ENCODE measurements around the gene CSRP2.
A peak's percentile ranks its signal among the peaks of the same experiment; 100 is the strongest.

CSRP2 gene

GRCh38 chr12:76820888-76821482 is 57.8 kb downstream of the CSRP2 start:
- peak; percentile 79 for TF ChIP-seq CTCF (IDR thresholded peaks at IDR 0.05; ENCODE audit: control insufficient read depth, insufficient read depth, low read depth, low read length, missing control alignments)
- DNase-seq (ENCODE audit: low read depth) = no peak
- H3K4me3 ChIP-seq (ENCODE audit: control insufficient read depth, low read depth, low read length) = no peak overlapping the region

- H3K4me3 ChIP-seq (ENCODE audit: control insufficient read depth, low read depth, low read length) = no peak overlapping the region
- TF ChIP-seq CTCF (IDR thresholded peaks at IDR 0.05; ENCODE audit: control insufficient read depth, insufficient read depth, low read depth, low read length, missing control alignments) = no peak
- DNase-seq (ENCODE audit: low read depth) = no peak
These were observed 64.8 kb downstream of the CSRP2 start for GRCh38 chr12:76813972-76814371.

- DNase-seq (ENCODE audit: low read depth) = no peak
- no peak overlapping the region for H3K4me3 ChIP-seq (ENCODE audit: control insufficient read depth, low read depth, low read length)
- no peak for TF ChIP-seq CTCF (IDR thresholded peaks at IDR 0.05; ENCODE audit: control insufficient read depth, insufficient read depth, low read depth, low read length, missing control alignments)
These were observed 65.6 kb downstream of the CSRP2 start for GRCh38 chr12:76813265-76813664.

- DNase-seq (ENCODE audit: low read depth) = no peak
- TF ChIP-seq CTCF (IDR thresholded peaks at IDR 0.05; ENCODE audit: control insufficient read depth, insufficient read depth, low read depth, low read length, missing control alignments) = no peak
- no peak overlapping the region for H3K4me3 ChIP-seq (ENCODE audit: control insufficient read depth, low read depth, low read length)
These were observed 66.8 kb downstream of the CSRP2 start for GRCh38 chr12:76811976-76812375.

- no peak for TF ChIP-seq CTCF (IDR thresholded peaks at IDR 0.05; ENCODE audit: control insufficient read depth, insufficient read depth, low read depth, low read length, missing control alignments)
- H3K4me3 ChIP-seq (ENCODE audit: control insufficient read depth, low read depth, low read length) = no peak overlapping the region
- no peak for DNase-seq (ENCODE audit: low read depth)
These were observed 68.0 kb downstream of the CSRP2 start for GRCh38 chr12:76810671-76811419.

All from AG09309 (cell line).